ENCODE data around the gene WWP2.

DNA sequence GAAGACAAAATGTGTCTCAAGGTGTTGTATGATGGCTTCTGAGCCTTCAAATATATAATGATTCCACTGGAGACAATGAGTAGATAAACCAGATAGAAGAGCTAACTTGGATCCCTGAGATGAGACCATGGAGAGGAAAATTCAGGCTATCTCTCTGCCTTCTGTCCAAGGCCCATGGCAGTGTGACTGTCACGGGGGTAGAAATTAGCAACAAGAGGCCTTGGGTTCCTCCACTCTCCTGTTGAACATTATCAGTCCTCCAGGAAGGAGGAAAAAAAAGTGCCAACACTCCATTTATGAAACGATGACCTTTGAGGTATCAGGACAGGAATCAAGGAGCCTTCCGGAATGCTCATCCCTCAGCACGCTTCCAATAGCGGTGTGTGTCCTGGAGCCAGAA is 75.2 kb downstream of the WWP2 start:
- TF ChIP-seq, protein P1, sequence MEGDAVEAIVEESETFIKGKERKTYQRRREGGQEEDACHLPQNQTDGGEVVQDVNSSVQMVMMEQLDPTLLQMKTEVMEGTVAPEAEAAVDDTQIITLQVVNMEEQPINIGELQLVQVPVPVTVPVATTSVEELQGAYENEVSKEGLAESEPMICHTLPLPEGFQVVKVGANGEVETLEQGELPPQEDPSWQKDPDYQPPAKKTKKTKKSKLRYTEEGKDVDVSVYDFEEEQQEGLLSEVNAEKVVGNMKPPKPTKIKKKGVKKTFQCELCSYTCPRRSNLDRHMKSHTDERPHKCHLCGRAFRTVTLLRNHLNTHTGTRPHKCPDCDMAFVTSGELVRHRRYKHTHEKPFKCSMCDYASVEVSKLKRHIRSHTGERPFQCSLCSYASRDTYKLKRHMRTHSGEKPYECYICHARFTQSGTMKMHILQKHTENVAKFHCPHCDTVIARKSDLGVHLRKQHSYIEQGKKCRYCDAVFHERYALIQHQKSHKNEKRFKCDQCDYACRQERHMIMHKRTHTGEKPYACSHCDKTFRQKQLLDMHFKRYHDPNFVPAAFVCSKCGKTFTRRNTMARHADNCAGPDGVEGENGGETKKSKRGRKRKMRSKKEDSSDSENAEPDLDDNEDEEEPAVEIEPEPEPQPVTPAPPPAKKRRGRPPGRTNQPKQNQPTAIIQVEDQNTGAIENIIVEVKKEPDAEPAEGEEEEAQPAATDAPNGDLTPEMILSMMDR (IDR thresholded peaks at IDR 0.05): no peak
- no peak for TF ChIP-seq POLR2A (IDR thresholded peaks at IDR 0.05)

Measured in esophagus squamous epithelium (tissue), 4 donors.